DND-41 (cell line): Measurements from ENCODE around the gene SNCA.

Experiments used
- ATAC-seq: fragments of 200-7000 bp; cut with Tn5 transposase; 3 replicates; pipeline ENCODE4 v1.9.1; 2021; ENCODE audit warnings: low read depth; ENCODE audit not compliant: insufficient read depth
- DNase-seq: peaks from one replicate; pipeline ENCODE4 v3.0.0-alpha.2; 2020
- H2AFZ ChIP-seq: 2 replicates; pipeline ENCODE4 v1.6.0; 2012; ENCODE audit warnings: low read depth, low read length
- H3K27ac ChIP-seq: 2 replicates; pipeline ENCODE4 v1.5.1; 2012; ENCODE audit warnings: low read length, inconsistent platforms
- H3K27me3 ChIP-seq: fragments of 200-600 bp; sonication (generic); 2 replicates; pipeline ENCODE4 v1.6.0; 2012; ENCODE audit warnings: low read length, mild to moderate bottlenecking, inconsistent platforms; ENCODE audit not compliant: insufficient read depth, poor library complexity
- H3K36me3 ChIP-seq: 2 replicates; pipeline ENCODE4 v1.5.1; 2012; ENCODE audit warnings: low read length, inconsistent platforms; ENCODE audit not compliant: insufficient read depth
- H3K4me1 ChIP-seq: 2 replicates; pipeline ENCODE4 v1.5.1; 2012; ENCODE audit warnings: mild to moderate bottlenecking, low read length; ENCODE audit not compliant: insufficient read depth
- H3K4me2 ChIP-seq: 2 replicates; pipeline ENCODE4 v1.6.0; 2012; ENCODE audit warnings: mild to moderate bottlenecking, moderate library complexity, low read length, inconsistent platforms; ENCODE audit not compliant: insufficient read depth
- H3K4me3 ChIP-seq, 2 experiments: fragments of 200-600 bp in 1 of 2; shearing (Covaris generic) in 1 of 2; 2 replicates each; pipeline ENCODE4 v1.5.1; 2012 to 2016; ENCODE audit warnings: inconsistent platforms in 2 of 2, low read length in 2 of 2, mild to moderate bottlenecking in 2 of 2, low read depth in 1 of 2, moderate library complexity in 1 of 2
- H3K79me2 ChIP-seq: 2 replicates; pipeline ENCODE4 v1.6.0; 2012; ENCODE audit warnings: low read length, inconsistent platforms; ENCODE audit not compliant: insufficient read depth
- H3K9ac ChIP-seq: 2 replicates; pipeline ENCODE4 v1.6.0; 2012; ENCODE audit warnings: low read depth, mild to moderate bottlenecking, inconsistent platforms, low read length, moderate library complexity
- H3K9me3 ChIP-seq: 2 replicates; pipeline ENCODE4 v1.5.1; 2012; ENCODE audit warnings: low read length, moderate library complexity, mild to moderate bottlenecking, inconsistent platforms; ENCODE audit not compliant: insufficient read depth, severe bottlenecking
- H4K20me1 ChIP-seq: 2 replicates; pipeline ENCODE4 v1.6.0; 2012; ENCODE audit warnings: low read length; ENCODE audit not compliant: insufficient read depth
- CTCF ChIP-seq: IDR thresholded peaks from 2 replicates; pipeline ENCODE4 v1.5.1; 2012; ENCODE audit warnings: borderline replicate concordance, low read length, moderate library complexity, mild to moderate bottlenecking; ENCODE audit not compliant: poor library complexity, severe bottlenecking; ENCODE audit errors: extremely low read depth
- EZH2 ChIP-seq: IDR thresholded peaks from 3 replicates; pipeline ENCODE4 v1.6.1; 2012; ENCODE audit warnings: borderline replicate concordance, low read depth, mild to moderate bottlenecking, moderate library complexity, low read length, inconsistent platforms; ENCODE audit not compliant: severe bottlenecking

Gene SNCA

GRCh38 chr4:89727238-89727637 lies 109.7 kb downstream of the SNCA start:
- Histone ChIP-seq H3K27me3 (no peaks in the 10 kb centered on the region), H3K36me3 (peaks cover 22% of the 10 kb centered on the region), H3K27ac (no peak overlapping the region), H3K4me1 (no peaks in the 10 kb centered on the region), H3K9ac (no peak overlapping the region), H3K9me3 (no peaks in the 10 kb centered on the region), H3K4me3 (no peak overlapping the region), H3K4me2 (no peak overlapping the region), H4K20me1 (no peaks in the 10 kb centered on the region), H2AFZ (no peak overlapping the region), H3K79me2 (no peaks in the 10 kb centered on the region)
- DNase-seq (no peak), ATAC-seq (no peak)
- TF ChIP-seq EZH2 (no peak), CTCF (no peak)

- Histone ChIP-seq H3K4me2 (no peak overlapping the region), H2AFZ (no peak overlapping the region), H4K20me1 (no peaks in the 10 kb centered on the region), H3K27ac (no peak overlapping the region), H3K4me1 (no peaks in the 10 kb centered on the region), H3K36me3 (peaks cover 22% of the 10 kb centered on the region), H3K9ac (no peak overlapping the region), H3K4me3 (no peak overlapping the region), H3K79me2 (no peaks in the 10 kb centered on the region), H3K9me3 (no peaks in the 10 kb centered on the region), H3K27me3 (no peaks in the 10 kb centered on the region)
- ATAC-seq = no peak
- TF ChIP-seq EZH2 (no peak), CTCF (no peak)
- DNase-seq = no peak
Measured at GRCh38 chr4:89725268-89725667, 111.7 kb downstream of the SNCA start.

GRCh38 chr4:89724716-89725115 lies 112.2 kb downstream of the SNCA start:
- Histone ChIP-seq H3K27me3 (no peaks in the 10 kb centered on the region), H3K27ac (no peak overlapping the region), H3K9ac (no peak overlapping the region), H3K36me3 (peaks cover 22% of the 10 kb centered on the region), H3K9me3 (no peaks in the 10 kb centered on the region), H3K4me1 (no peaks in the 10 kb centered on the region), H4K20me1 (no peaks in the 10 kb centered on the region), H3K4me3 (no peak overlapping the region), H2AFZ (no peak overlapping the region), H3K79me2 (no peaks in the 10 kb centered on the region), H3K4me2 (no peak overlapping the region)
- DNase-seq (no peak), ATAC-seq (no peak)
- TF ChIP-seq CTCF (no peak), EZH2 (no peak)

GRCh38 chr4:89723096-89723495 lies 113.9 kb downstream of the SNCA start:
- TF ChIP-seq EZH2 (no peak), CTCF (no peak)
- no peak overlapping the region for H3K27ac ChIP-seq
- no peaks in the 10 kb centered on the region for H3K79me2 ChIP-seq
- H3K4me3 ChIP-seq = no peak overlapping the region
- H3K27me3 ChIP-seq = no peaks in the 10 kb centered on the region
- no peak overlapping the region for H3K4me2 ChIP-seq
- no peaks in the 10 kb centered on the region for H4K20me1 ChIP-seq
- no peak for ATAC-seq
- no peak overlapping the region for H3K9ac ChIP-seq
- no peak for DNase-seq
- no peak overlapping the region for H2AFZ ChIP-seq
- H3K4me1 ChIP-seq = no peaks in the 10 kb centered on the region
- no peaks in the 10 kb centered on the region for H3K9me3 ChIP-seq
- peaks cover 16% of the 10 kb centered on the region for H3K36me3 ChIP-seq
